Measurements from ENCODE around the gene QKI.

QKI gene

DNA sequence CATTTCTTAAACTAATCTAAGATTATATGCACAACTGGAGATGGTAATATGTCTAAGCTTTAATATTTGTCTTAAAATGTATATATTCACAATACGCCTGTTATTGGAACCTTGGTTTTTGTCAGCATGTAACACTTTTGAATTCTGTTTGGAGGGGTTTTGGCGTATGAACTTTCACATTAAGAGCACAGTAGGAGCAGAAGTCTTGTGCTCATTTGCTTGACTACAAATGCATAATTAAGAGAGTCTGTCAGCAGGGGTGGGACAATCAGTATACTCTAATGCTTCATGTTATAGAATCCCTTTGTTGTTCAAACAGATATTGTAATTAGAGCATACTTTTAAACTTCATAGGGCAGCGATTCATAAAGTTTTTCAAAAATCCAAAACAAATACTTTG is 112.8 kb downstream of the QKI start:
- Histone ChIP-seq H3K4me2 (ENCODE audit: insufficient read depth, low read length) (no peak overlapping the region), H3K27ac (ENCODE audit: low read length) (no peak overlapping the region)

DNA sequence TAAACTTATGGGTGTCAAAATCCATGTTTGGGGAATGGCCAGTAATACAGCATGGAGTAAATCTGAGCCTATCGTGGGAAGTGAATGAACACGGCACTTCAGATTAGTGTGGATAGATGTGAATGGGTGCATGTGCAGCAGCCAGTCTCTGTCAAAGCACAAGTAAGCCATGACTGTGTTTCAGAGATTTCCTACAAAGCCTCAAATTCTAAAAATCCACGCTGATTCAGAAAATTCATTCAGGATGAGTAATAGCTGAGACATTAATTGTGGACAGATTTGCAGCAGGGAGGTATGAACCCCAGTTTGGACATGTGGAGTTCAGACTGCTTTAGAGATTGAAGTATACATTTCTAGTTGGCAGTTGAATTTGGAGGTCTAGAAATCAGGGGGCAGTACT is 115.1 kb downstream of the QKI start:
- H3K79me2 ChIP-seq (ENCODE audit: insufficient read depth, low read length), result peaks cover 30% of the 10 kb centered on the region; the same call in 1 of the 2 replicates
- no peak overlapping the region for H3K4me2 ChIP-seq (ENCODE audit: insufficient read depth, low read length)
- no peak for ATAC-seq (ENCODE audit: insufficient read depth, low read depth)

More for the DNA sequence above, 112.8 kb downstream of the QKI start:
- H3K9ac ChIP-seq (ENCODE audit: low read depth, low read length), result no peak overlapping the region
- no peak for TF ChIP-seq EZH2 (IDR thresholded peaks at IDR 0.05; ENCODE audit: borderline replicate concordance, low read depth, low read length, severe bottlenecking)
- TF ChIP-seq, protein P1, sequence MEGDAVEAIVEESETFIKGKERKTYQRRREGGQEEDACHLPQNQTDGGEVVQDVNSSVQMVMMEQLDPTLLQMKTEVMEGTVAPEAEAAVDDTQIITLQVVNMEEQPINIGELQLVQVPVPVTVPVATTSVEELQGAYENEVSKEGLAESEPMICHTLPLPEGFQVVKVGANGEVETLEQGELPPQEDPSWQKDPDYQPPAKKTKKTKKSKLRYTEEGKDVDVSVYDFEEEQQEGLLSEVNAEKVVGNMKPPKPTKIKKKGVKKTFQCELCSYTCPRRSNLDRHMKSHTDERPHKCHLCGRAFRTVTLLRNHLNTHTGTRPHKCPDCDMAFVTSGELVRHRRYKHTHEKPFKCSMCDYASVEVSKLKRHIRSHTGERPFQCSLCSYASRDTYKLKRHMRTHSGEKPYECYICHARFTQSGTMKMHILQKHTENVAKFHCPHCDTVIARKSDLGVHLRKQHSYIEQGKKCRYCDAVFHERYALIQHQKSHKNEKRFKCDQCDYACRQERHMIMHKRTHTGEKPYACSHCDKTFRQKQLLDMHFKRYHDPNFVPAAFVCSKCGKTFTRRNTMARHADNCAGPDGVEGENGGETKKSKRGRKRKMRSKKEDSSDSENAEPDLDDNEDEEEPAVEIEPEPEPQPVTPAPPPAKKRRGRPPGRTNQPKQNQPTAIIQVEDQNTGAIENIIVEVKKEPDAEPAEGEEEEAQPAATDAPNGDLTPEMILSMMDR (IDR thresholded peaks at IDR 0.05; ENCODE audit: borderline replicate concordance, extremely low read depth, low read length, poor library complexity, severe bottlenecking), result no peak
- no peaks in the 10 kb centered on the region for H3K9me3 ChIP-seq (ENCODE audit: insufficient read depth, low read length, severe bottlenecking)
- ATAC-seq (ENCODE audit: insufficient read depth, low read depth), result no peak
- H2AFZ ChIP-seq (ENCODE audit: low read depth, low read length), result no peak overlapping the region
- DNase-seq, result no peak
- H3K79me2 ChIP-seq (ENCODE audit: insufficient read depth, low read length), result peaks cover 30% of the 10 kb centered on the region
- H4K20me1 ChIP-seq (ENCODE audit: insufficient read depth, low read length), result peaks cover 5% of the 10 kb centered on the region; the same call in 1 of the 2 replicates
- no peaks in the 10 kb centered on the region for H3K27me3 ChIP-seq (ENCODE audit: insufficient read depth, low read length, poor library complexity)
- no peaks in the 10 kb centered on the region for H3K4me1 ChIP-seq (ENCODE audit: insufficient read depth, low read length)
- H3K36me3 ChIP-seq (ENCODE audit: insufficient read depth, low read length), result no peaks in the 10 kb centered on the region
- no peak overlapping the region for H3K4me3 ChIP-seq (ENCODE audit: low read depth in 1 of 2, low read length in 2 of 2)

DNA sequence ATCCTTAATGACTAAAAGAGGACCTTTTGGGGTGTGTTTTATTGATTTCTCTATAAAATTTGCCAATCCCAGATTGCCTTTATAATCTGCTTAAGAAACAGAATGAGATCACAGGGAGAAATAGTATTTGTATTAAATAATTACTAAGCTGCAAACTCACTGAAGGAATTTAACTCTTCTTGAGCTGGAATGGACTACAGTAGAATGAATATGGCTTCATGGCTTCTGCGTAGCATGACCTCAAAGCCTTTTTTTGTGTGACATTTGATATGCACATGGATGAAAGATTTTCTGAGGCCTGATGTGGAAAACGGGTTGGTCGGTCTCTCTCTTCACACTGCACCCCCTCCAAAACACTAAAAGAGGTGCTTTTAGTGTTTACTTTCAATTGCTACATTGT is 115.9 kb downstream of the QKI start:
- Histone ChIP-seq H3K9ac (ENCODE audit: low read depth, low read length) (no peak overlapping the region), H3K4me3 (ENCODE audit: low read depth in 1 of 2, low read length in 2 of 2) (no peak overlapping the region), H3K27ac (ENCODE audit: low read length) (no peak overlapping the region)

More for the DNA sequence above, 115.1 kb downstream of the QKI start:
- Histone ChIP-seq H3K4me1 (ENCODE audit: insufficient read depth, low read length) (no peaks in the 10 kb centered on the region), H2AFZ (ENCODE audit: low read depth, low read length) (no peak overlapping the region), H3K9ac (ENCODE audit: low read depth, low read length) (no peak overlapping the region), H3K27me3 (ENCODE audit: insufficient read depth, low read length, poor library complexity) (no peaks in the 10 kb centered on the region), H3K36me3 (ENCODE audit: insufficient read depth, low read length) (no peaks in the 10 kb centered on the region), H3K27ac (ENCODE audit: low read length) (no peak overlapping the region), H4K20me1 (ENCODE audit: insufficient read depth, low read length) (peaks cover 16% of the 10 kb centered on the region; the same call in 1 of the 2 replicates), H3K9me3 (ENCODE audit: insufficient read depth, low read length, severe bottlenecking) (no peaks in the 10 kb centered on the region), H3K4me3 (ENCODE audit: low read depth in 1 of 2, low read length in 2 of 2) (no peak overlapping the region)
- TF ChIP-seq, protein P1 (IDR thresholded peaks at IDR 0.05; ENCODE audit: borderline replicate concordance, extremely low read depth, low read length, poor library complexity, severe bottlenecking), result no peak
- no peak for TF ChIP-seq EZH2 (IDR thresholded peaks at IDR 0.05; ENCODE audit: borderline replicate concordance, low read depth, low read length, severe bottlenecking)
- DNase-seq, result no peak

More for the DNA sequence above, 115.9 kb downstream of the QKI start:
- peaks cover 16% of the 10 kb centered on the region; the same call in 1 of the 2 replicates for H4K20me1 ChIP-seq (ENCODE audit: insufficient read depth, low read length)
- ATAC-seq (ENCODE audit: insufficient read depth, low read depth), result no peak
- no peaks in the 10 kb centered on the region for H3K9me3 ChIP-seq (ENCODE audit: insufficient read depth, low read length, severe bottlenecking)
- DNase-seq, result no peak
- no peak overlapping the region for H3K4me2 ChIP-seq (ENCODE audit: insufficient read depth, low read length)
- peaks cover 30% of the 10 kb centered on the region; the same call in 1 of the 2 replicates for H3K79me2 ChIP-seq (ENCODE audit: insufficient read depth, low read length)
- no peak overlapping the region for H2AFZ ChIP-seq (ENCODE audit: low read depth, low read length)
- H3K36me3 ChIP-seq (ENCODE audit: insufficient read depth, low read length), result no peaks in the 10 kb centered on the region
- TF ChIP-seq, protein P1 (IDR thresholded peaks at IDR 0.05; ENCODE audit: borderline replicate concordance, extremely low read depth, low read length, poor library complexity, severe bottlenecking), result no peak
- no peak for TF ChIP-seq EZH2 (IDR thresholded peaks at IDR 0.05; ENCODE audit: borderline replicate concordance, low read depth, low read length, severe bottlenecking)
- no peaks in the 10 kb centered on the region for H3K4me1 ChIP-seq (ENCODE audit: insufficient read depth, low read length)
- no peaks in the 10 kb centered on the region for H3K27me3 ChIP-seq (ENCODE audit: insufficient read depth, low read length, poor library complexity)

All from DND-41 (cell line).